Inferior parietal cortex (tissue), 1 donor: ENCODE measurements around the gene CAPN13.
A peak's percentile ranks its signal among the peaks of the same experiment; 100 is the strongest.

ENCODE experiments used
- DNase-seq: peaks from one replicate; pipeline ENCODE4 v3.0.0-alpha.2; 2016; ENCODE audit errors: extremely low spot score

CAPN13 gene

DNA sequence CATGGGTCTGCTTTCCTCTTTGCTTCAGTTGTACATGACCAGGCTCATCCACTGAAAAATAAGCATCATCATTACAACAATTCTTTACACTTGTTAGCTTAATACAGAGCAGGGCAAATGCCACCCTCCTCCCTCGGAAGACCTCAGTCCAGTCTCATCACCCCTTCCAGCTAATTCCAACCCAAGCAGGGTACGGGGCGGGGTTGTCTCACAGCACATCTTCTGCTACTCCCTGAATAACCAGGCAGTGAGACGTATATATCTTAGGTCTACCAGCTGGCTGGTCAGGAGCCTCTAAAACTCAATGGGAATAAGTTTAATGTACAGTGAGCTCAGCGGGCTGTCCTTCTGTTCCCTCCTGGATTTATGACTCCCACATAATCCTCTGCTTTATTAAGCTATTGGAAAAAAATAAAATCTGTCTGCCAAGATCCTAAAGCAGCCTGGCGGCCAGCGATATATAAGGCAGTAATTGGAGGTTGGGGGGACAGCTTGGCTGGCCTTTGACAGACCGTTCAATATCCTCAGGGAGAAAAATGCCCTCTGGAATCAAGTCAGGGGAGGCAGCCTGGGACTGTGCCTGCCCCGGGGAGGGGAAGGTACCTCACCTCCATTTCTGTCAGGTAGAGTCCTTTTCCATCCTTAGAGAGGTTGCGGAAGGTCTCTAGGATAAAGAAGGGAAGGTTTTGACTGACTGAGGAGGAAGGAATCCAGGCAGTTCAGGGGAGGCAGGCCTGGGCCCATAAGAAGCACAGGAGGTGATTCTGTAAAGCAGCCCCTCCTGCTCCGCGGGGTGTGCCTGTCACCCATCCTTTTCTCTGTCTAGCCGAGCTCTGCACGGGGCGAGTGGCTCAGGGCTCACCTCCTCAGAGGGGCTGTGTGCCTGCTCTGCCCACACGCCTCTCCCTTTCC is 76.3 kb downstream of the CAPN13 start:
- no peak for DNase-seq

DNA sequence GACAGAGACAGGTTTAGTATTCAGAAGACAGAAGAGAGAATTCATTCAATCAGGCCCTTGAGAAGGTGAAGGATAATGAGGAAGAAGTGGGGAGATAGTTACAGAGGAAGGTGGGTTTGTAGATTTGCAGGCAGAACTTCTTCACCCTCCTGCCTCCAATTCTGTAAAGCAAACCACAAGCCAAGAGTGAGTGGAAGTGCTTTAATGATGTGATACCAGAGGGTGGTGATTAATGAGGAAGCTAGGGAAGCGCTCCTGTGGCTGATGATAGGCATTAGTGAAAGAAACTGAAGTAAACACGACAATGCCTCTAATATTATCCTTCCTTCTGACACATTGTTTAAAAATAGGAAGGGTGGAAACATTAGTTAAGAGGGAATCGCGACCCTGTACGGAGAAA is 78.2 kb downstream of the CAPN13 start:
- no peak for DNase-seq

DNA sequence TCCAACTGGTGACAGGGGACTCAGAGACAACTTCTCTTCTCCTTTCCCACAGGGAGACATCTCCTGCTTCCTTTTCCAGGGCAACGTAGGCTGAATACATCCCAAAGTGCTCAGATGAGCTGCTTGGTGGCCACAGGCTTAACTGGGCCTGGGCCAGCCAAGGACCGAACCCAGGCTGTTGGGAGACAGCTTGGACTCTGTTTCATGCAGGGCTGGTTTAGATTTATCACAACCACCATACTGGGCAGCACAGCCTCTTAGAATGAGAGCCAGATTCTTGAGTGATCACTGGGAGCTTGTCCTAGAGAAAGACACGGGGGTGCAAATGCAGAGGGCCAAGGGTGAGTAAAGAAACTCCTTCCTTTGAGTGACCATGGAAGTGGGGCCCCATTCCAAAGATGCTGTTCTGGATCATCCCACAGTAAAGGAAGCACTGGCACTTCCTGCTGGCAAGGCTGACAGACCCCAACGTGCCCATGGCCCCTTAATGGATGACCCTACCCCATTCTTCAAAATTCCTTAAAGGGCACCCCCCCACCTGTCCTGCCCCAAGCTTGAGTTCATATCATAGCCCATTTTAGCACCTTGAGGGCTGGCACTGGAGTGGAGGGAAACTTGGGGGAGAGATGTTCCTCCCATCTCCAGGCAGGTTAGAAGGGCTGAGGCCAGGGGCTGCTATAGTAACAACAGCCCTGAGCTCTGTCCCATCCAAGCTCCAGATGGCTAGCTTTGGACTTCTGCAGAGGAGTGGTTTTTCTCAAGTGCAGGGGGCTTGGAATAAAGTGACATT is 84.1 kb downstream of the CAPN13 start:
- DNase-seq = no peak

DNA sequence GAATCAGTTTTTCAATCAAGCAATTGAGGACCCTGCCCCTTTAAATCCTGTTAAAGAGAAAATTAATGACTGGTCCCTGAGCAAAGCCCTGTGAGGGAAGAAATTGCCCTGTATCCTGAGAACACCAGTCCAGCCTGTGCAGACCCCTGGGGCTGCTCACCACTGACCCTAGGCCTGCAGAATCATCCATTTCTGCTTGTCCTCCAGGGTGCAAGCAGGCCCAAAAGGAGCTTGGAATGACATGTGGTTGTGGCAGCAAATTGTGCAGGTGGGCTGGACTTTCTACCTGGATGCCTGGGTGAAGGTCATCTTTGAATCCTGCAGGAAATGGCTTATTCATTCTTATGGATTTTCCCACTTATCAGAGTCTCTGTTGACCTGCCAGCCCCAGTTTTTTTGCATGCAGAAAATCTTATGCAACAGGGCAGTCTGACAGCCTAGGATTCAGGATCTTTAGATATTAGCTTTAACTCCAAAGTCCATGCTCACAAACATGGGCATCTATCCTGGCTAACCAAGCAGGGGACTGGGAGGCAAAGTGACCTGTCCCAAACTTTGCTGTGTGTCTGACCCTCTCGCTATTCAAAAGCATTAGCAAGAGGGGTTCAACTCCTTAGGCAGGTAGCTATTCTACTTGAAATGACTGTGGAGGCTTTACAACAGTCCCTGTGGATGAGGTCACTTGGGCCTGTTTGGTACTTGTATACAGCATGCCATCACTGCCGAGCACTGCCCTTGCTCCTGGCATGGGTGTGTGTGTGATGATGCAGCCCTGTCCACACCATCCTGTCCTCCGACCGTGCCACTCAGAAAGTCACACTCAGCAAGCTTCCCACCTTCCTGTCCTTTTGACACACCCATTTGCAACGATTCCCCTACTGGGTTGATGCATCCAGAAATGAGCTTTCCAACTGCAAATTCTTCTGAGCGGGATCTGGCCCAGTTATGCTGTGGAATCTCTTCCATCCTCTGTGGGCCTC is 85.3 kb downstream of the CAPN13 start:
- no peak for DNase-seq

DNA sequence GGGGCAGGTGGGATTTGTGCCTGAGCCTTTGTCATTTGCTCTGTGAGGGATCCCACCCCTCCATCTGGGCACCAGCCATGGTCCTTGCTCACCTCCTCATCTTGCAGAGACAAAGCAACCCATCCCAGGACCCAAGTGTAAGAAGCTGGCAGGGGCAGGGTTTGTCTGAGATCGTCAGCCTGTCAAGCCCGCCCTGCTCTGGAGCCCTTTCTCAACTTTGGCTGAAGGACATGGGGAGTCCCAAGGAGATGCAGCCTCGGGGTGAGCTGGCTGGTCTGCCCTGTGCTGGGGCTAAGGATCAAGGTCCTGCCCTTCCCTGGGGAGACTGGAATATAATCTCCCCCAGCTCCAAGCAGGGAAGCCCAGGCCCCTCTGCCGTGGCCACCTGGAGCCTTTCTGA is 86.0 kb downstream of the CAPN13 start:
- DNase-seq = no peak

DNA sequence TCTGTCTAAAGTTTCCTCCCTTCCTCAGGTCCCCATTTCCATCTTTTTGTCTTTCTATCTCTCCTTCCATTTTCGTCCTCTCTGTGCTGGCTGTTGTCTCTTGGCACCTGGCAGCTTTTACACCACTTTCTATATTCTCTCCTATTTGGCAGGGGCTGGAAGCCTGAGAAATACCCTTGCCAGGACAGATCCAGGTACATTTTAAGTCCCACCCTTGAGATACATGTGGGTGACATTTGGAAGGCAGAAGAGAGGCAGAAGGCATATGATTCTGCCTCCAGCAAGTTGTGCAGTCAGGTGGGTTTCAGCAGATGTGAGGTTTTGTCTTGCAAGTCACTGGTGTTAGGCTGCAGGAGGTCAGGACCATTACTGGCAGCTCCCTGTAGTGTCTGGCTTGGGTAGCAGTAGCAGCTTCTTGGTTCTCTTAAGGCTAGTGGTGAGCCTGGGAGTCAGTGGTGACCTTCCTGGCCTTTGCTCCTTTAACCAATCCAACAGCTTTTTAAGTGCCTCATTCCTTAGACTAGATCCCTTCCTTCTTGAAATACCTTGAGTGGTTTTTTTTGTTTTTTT is 90.1 kb downstream of the CAPN13 start:
- DNase-seq = no peak

DNA sequence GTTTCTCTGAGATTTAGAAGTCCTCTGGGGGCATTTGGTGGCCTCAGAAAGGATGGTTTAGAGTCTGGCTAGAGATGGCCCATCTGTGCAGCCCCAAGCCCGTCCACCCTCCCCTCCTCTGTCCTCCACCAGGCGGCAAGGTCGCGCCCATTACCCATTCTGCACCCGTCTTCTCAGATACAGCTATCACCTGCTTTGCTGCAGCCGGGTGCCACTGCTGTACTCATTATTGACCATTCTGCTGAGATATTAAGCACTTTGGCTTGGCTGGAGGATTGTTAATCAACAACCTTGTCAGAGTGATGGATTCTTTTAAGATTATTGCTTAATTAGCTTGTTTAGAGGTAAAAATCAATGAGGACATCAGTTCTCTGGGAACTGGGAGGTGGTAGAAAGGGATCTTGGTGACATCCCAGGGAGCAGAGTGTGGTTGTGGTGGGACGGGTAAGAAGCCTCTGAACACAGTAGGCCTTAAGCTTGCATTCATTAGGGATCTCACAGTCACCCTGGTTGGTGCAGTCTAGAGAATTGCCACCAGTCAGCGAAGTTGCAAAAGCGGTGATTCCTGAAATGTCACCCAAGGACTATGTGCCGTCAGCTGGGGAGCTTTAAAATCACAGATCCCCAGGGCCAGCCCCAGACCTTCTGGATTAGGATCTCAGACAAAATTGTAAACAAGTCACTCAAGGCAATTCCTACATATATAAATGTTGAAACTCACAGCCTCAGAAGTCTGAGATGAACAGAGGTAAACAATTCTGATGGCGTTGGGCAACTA is 90.9 kb downstream of the CAPN13 start:
- no peak for DNase-seq

DNA sequence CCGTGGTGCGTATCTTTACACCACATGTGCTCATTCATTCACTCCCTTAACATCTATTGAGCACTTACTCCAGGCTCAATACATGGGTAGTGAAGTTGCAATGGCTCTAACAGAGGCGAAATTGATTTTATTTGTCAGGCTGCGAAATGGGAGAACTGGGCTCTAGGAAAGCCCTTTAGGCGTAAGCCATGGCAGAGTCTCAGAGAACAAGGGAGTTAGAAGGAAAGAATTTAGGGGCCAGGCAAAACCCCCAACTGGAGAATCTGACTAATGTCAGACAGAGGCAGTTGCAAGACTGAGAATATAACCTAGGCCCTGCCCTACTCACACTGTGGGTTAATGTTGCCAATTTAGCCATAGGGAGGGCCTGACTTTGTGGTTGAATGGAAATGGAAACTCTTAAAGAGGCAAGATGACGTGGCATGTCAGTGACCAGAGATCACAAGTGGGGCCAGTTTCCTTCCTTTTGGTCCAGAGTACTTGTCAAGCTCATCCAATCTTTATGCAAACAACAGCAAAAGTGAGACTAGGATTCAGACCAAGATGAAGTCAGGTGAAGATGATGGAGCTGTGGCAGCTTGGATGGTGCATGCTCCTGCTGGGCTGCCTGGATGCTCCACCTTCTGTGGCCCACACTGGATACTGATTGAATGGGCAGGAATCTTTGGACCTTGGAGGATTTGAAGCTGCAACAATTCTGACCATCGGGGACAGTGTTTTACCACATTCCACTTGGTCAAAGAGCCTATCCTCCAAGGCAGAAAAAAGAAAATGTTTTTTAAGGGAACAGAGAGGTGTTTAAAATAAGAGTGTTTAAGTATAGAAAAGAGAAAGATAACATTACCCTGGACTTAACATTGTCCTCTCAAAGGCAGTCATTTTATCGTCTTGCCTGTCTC is 92.2 kb downstream of the CAPN13 start:
- DNase-seq = no peak

DNA sequence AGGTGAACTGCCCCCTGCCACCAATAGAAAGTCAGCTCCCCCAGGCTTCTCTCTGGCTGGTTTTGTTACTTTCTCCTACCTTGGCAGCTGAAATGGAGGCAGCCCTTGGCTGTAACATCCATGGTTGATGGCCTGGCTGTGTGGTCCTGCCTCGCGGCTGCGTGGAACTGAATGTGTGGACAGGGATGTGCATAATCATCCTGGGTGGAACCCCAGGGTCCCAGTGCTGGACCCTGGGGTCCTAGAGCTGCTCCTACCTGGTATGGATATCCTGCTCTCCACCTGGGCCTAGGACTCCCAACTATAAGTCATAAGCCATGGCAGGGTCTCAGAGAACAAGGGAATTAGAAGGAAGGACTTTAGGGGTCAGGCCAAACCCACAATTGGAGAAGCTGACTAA is 93.5 kb downstream of the CAPN13 start:
- no peak for DNase-seq

DNA sequence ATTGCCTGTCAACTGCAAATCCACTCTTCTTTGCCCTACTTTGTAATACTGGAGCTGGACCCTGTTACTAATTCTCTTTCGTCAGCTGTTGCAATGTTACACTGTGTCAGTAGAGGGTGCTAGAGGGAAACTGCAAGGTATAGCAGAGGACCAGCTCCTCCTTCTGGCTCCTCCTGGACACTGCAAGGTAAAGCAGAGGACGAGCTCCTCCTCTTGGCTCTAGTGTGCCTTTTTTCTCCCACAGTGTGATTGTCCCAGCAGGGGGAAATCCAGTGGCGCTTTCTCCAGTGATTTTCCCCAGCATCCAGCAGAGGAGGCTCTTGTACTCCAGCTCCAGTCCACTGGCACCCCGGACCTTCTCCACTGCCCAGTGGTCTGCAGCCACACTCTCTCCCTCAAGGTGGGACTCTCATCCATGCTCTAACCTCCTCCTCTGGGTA is 95.6 kb downstream of the CAPN13 start:
- peak; percentile 92 for DNase-seq

DNA sequence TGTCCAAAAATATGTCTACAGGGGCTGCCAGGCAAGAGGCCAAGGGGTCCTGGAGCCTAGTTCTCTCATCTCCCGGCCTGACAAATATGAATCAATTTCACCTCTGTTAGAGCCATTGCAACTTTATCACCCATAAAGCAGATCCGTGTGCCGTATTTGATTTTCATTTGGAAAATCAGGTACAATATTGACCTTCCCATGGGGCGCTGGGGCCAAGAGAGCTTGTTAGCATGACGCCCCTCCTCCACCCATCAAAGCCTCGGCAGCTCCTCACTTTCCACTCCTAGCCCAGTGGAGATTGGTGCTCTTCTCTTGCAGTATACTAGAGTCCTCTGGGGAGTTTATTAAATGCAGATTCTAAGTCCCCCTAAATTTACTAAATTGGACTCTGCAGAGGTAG is 96.8 kb downstream of the CAPN13 start:
- no peak for DNase-seq

DNA sequence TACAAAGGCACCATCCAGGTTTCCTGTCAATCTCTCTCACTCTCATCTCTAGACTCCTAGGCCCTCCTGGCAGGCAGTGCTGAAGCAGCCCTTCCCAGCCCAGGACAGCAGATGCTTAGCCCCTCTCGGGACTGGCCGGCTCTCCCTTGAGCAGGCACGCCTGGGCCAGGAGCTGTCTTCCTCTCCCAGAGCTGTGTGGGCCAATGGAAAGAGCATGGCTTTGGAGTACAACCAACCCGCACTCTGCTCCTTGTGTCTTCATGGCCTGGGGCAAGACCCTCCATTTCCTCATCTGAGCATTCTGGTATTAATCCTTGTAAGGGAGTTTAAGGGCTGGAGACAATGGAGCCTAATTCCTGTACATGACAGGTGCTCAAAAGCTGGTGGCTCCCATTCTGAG is 97.2 kb downstream of the CAPN13 start:
- DNase-seq = no peak

DNA sequence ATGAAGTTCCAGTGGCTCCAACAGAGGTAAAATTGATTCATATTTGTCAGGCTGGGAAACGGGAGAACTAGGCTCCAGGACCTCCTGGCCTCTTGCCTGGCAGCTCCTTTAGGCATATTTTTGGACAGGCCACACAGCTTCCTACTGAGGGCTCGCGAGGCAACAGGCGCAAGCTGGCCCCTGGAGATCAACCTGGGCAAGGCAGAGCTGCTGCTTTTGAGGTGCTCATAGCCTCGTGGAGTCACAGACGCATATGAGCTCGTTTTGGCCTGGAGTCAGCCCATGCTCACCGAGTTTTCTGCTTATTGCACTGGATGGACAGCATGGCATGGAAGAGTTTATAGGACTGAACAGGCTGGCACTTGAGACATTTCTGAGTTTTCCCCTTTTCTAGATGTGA is 97.7 kb downstream of the CAPN13 start:
- no peak for DNase-seq

DNA sequence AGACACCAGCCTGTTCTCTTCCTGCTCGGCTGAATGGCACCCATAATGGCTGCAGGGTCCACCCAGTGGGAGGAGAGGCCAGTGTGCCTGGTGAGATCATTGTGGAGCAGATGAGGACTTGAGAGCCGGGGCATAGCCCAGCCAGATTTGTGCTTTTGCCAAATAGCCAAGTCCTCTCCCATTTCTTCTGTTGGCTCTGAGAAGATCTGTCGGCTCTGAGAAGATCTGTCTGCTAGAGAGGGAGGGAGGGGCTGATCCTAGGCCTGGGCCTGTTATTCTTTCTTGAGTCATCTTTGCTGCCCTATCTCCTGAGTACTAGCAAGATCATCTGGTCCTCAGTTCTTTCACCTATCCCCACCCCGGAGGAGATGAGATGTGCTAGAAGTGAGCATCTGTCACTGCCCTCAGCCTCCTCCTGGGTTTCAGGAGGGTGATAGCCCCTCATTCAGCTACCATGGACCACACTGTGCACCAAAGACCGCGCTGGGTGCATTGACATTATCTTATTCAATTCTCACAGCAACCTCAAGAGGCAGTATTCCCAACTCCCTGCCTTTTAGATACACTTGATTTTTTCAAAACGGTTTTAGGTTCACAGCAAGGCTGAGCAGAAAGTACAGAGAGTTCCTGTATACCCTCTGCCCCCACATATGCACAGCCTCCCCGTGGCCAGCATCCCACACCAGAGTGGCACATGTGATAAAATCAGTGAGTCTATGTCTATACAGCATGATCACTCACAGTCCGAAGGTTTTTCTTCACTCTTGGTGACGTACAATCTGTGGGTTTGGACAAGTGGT is 98.6 kb downstream of the CAPN13 start:
- DNase-seq = no peak

DNA sequence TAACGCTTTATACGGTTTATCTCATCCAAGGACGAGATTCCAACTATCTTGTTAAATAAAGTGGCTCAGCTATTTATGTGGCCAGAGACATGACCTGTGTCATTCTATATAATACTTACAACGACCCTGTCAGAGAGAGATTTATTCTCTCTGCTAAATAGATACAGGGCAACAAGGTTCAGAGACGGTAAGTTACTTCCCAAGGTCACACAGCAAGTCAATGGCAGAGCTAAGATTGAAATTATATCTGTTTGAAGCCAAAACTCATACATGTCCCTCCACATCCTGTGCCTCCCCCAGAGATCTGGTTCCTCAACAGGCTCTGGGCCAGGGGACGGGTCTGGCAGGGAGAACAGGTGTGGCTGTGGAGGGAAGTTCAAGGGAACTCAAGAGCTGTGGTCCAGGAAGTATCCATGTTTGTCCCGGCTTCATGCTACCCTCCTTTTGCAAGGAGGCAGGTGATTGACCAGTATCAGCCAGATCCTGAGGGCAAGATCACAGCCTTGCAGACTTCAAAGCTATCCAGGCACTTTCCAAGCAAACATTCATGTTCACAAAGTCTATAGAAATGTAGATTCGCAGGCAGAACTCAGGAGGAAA is 99.8 kb downstream of the CAPN13 start:
- DNase-seq = no peak

DNA sequence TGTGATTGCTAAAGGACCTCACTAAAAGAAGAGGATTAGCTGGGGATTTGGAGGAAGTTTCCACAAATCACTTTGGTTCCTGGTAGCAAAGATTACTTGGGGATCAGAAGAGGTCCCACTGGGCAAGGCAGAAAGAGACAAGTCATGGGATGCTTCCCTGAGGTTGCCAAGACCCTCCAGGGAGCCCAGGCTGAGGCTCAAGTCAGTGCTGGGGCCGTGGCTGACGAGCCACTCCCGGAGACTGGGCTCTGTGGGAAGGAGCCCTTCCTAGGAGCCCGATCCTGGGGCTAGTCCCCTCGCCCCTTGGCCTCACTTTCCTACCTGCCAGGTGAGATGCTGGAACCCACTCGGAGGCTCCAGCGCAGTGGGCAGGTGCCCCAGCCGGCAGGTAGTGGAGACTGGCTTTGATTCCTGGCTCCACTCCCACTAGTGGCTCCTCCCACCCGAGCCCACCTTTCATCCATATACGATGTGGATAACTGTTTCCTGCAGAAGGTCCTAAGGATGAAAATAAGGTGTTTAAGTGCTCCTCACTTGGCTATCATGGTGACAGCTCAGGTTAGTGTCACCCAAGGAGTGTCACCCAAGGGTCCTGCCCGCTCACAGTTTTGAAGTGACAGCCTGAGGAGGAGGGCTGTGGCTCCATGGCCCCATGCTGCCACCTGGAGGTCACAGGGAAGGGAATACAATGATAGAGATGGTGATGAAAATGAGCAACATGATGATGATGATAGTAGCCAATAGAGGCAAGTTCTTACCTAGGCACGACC is 100.5 kb downstream of the CAPN13 start:
- DNase-seq = peak; percentile 70

DNA sequence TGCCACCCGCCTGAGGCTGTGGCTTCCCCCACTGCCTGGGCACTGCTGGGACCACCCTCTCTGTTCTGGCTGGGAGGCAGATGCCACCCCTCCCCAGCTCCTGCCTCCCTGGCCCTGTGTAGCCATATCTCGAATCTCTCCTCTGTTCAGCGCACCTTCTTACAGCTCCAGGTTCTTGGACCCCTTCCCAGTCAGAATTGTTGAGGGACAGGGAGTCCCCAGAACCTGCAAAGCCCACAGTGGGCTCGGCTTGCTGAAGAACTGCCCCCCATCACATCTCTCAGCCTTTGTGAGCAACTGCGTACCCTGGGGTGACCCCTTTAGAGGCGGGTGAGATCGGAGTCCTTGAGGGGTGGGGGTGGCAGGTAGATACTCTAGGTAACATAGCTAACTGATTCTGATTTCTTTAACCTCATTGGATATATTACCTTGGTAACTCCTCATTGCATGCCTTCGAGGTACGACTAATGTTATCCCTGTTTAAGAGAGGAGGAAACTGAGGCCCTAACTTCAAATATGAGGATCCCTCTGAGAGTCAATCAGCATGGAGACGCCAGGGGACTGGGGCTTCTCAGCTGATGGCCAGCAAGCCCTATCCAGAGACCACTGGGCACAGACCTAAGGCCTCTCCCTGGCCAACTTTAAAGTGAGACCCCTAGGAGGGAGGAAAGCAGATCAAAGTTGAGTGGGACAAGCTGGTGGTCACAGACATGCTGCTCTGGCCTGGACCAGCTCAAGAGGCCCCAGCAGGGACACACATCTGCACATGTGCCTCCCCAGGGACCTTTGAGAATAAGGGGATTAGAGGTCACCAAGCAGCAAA is 101.3 kb downstream of the CAPN13 start:
- DNase-seq = no peak
